Activated T-helper 9 cell treated with anti-CD3 and anti-CD28 coated beads, Interleukin-2, amount 50 U/mL, for 16 hours (primary cell): ENCODE data around the gene ADGRL3.

Experiments used
- DNase-seq: peaks from one replicate; pipeline ENCODE4 v3.0.0-alpha.2; 2020; ENCODE audit warnings: low read depth

The ADGRL3 gene

DNA sequence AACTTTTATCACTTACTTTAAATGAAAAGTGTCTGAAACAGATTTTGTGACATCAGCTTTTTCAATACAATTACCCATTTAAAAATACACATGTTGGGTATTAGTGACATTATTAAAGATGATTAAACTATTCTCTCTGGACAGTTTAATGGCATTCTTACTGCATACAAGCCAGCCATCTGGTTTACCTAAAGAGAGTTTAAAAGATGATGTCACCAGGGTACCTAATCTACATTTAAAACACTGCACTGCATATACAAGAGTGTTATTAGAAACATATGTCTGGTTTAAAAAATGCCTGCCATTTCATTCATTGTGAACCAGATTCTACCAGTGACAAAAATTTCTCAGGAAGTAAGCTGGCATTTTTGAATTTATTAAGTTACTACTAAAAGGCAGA, 919.1 kb downstream of the ADGRL3 start:
- no peak for DNase-seq

DNA sequence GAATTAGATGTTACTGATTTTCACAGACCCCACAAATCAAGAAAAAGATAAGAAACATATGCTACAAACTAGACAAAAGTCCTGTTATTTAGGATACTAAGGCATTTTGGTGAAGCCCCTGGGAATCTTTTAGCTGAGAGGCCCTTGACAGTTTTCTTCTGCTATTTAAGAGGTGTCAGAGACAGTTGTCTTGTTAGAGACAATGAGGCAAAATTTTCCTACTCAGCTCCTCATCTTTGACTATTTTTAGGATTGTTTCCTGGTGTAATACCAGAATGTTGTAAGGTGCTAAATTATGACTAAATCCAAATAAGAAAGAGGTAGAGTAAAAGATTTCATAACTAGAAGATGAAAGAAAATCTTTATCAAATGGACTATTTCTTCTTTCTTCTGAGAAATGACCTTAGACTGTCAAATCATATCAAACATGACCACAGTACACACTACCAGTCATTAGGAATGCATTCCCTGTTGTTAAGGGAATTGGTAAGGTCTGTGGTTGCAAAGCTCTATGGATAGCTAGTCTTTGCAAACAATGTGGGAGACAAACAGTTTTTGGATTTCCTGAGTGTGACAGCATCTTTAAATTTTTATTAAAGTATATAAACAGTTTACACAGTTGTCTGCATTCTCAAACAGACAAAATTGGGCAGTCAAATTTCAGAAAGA, 926.1 kb downstream of the ADGRL3 start:
- no peak for DNase-seq
